HPDE6-E6E7 (cell line): Measurements from ENCODE around the gene P2RY2.
"Not testable (repeated sequence)": the region's sequence is repeated elsewhere in the genome, so short reads cannot be mapped to it uniquely, and the experiment has no call there.

Experiments
- DNase-seq: peaks from one replicate; pipeline ENCODE4 v3.0.0; 2011; ENCODE audit warnings: missing footprints; ENCODE audit errors: extremely low spot score

The P2RY2 gene

GRCh38 chr11:73187854-73188253 lies 30.2 kb upstream of the P2RY2 start:
- DNase-seq, result no peak

GRCh38 chr11:73188301-73188700 lies 29.8 kb upstream of the P2RY2 start:
- DNase-seq, result no peak

DNA sequence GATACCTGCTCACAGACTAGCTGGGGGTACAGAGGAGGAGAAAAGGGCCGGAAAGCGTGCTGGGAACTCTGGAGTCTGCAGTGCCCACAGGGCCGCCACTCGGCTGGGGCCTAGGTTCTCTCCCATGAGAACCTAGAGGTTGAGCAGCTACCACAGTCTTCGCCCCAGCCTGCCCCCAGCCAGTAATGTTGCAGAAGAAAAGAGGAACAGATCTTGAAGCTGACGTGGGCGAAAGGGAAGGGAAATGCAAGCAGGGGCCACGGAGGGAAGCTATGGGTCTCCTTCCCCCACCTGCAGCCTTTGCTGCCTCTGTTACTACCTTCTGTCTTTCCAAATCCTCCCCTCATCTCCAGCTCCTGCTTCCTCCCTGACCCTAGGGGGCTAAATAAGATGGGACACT lies 28.8 kb upstream of the P2RY2 start:
- DNase-seq, result no peak

- no peak for DNase-seq
Observed at GRCh38 chr11:73189723-73190556, 28.1 kb upstream of the P2RY2 start.

DNA sequence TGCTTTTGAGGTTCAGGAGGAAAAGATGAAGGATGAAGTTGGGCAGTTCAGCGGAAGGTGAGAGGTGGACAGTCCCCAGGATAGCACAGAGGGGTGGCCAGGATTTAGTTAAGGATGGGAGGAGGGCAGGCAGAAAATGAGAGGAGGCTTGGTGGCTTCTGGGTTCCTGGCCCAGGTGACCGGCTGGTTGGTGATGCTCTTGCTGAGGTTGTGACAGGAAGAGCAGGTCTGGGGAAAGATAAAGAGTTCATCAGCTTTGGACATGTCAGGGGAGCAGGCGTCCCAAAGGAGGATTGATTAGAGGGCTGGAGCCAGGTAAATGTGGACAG lies 27.6 kb upstream of the P2RY2 start:
- DNase-seq, result no peak

DNA sequence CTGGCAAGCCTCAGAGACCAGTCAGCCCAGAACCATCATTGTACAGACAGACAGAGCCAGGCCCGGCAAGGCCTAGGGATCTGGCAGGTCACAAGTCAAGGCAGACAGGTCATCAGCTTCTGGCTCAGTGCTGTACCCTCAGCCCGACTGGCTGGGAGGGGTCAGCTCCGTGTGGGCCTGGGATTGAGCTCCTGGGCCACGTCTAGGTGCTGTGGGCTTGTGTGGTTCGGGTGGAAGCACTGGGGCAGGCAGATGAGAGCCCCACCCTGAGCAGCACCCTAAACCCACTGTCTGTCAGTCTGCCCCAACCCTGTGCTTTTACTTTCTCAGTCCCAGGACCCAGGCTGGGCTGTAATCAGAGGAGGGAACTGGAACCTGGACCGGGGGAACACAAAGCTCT lies 26.9 kb upstream of the P2RY2 start:
- no peak for DNase-seq

GRCh38 chr11:73192272-73192671 lies 25.8 kb upstream of the P2RY2 start:
- peak; percentile 94 for DNase-seq

GRCh38 chr11:73193251-73194033 lies 24.6 kb upstream of the P2RY2 start:
- no peak for DNase-seq

GRCh38 chr11:73194034-73194507 lies 24.0 kb upstream of the P2RY2 start:
- no peak for DNase-seq

- no peak for DNase-seq
Observed at GRCh38 chr11:73194593-73194992, 23.5 kb upstream of the P2RY2 start.

GRCh38 chr11:73195191-73196007 lies 22.7 kb upstream of the P2RY2 start:
- DNase-seq, result peak; percentile 70

GRCh38 chr11:73196576-73196975 lies 21.5 kb upstream of the P2RY2 start:
- no peak for DNase-seq

DNA sequence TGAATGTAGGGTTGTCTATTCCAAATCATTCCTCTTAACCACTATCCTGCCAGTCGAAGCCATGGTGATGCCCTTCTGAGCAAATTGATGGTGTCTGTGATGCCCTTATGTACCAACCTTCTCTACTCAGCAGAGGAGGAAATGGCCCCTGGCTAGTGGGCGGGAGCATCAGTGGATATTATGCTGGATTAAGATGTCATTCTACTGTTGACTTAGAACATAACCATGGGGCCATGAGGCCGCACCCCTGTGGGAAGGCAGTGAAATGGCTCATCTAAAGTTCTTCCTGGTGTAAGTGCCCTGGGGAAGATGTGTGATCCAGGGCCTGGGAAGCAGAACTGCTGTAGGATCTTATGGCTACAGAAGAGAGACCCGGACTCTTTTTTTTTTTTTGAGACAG lies 20.7 kb upstream of the P2RY2 start:
- DNase-seq, result no peak

DNA sequence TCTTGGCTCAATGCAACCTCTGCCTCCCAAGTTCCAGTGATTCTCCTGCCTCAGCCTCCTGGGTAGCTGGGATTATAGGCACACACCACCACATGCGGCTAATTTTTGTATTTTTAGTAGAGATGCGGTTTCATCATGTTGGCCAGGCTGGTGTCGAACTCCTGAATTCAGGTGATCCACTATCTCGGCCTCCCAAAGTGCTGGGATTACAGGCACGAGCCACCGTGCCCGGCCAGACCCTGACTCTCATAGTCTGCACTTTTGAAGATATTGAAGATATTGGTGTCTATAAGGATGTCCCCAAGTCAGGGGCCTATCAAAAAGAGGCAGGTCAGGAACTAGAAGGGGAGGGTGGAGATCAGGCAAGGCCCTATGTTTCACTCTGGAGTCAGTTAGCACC lies 20.3 kb upstream of the P2RY2 start:
- not testable (repeated sequence) for DNase-seq

DNA sequence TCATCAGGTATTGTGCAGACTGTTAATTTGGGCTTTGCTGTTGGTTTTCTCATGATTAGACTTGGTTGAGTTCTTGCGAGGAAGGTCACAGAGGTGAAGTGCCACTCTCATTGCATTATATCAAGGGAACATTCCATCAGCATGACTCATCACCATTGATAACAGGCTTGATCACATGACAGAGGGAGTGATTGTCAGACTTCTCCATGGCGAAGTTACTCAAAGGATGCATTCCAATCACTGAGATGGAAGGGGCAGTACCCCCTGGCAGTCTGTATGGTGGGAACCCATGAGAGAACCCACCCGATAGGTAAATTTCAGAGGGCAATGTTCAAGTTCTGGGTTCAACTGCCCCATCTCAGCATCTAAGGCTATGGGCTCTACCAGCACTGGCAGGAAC lies 19.4 kb upstream of the P2RY2 start:
- DNase-seq, result no peak

- no peak for DNase-seq
Observed at GRCh38 chr11:73199446-73199845, 18.6 kb upstream of the P2RY2 start.

- no peak for DNase-seq
Observed at GRCh38 chr11:73200256-73200655, 17.8 kb upstream of the P2RY2 start.

GRCh38 chr11:73201249-73201648 lies 16.8 kb upstream of the P2RY2 start:
- DNase-seq, result no peak

DNA sequence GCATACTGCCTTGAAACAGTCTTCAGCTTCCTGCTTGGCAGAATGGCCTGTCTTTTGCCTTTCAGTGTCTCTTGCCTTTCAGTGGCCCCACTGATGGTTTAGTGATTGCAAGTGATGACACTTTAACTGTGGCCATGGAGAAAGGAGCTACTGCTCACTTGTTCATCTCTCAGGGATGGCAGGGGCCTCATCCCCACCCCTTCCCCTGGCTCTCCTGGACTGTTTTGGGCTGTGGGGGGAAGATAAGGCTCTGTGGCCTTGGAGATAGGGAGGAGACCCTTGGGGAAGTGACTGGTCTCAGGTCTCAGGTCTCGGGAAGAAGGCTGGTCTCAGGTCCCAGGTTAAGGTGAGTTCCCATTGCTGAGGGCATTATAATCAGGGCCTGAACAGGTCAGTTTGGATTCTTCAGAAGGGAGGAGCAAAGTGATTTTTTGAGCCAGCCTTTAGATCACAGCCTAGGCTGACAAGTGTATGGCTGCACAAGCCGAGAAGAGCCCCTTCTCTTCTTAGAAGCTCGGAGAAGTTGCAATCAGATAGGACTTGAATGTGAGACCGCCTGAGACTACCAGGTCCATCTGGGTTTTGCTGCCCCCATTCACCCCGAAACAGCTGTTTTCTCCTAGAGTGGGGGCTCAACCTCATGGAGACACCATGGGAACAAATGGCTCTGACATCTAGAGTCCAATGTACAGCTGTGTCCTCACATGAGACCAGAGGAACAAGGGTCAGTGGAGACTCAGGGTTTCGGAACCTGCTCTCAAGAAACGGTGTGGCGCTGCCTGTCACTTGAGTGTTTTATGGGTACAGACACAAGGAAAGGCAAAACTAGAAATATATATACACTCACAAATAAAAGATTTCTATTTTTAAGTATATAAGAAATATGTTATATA lies 15.9 kb upstream of the P2RY2 start:
- DNase-seq, result no peak

- DNase-seq, result no peak
Observed at GRCh38 chr11:73203322-73203721, 14.8 kb upstream of the P2RY2 start.

DNA sequence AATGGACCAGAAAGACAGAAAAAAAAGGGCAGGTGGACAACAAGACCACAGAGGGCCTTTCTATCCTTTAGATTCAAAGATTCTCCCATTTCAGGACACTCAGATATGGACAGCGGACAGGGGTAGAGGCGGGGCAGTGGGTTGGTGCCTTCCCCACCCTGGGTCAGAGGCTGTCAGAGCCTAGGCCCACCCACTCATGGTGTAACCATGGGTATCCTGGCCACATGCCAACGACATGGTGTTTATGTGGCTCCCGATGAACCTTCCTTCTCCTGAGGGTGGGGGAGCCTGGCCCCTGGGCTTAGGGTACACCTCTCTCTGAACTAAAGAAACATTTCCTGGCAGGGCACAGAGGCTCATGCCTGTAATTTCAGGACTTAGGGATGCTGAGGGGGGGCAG lies 14.3 kb upstream of the P2RY2 start:
- no peak for DNase-seq
